Astrocyte (in vitro differentiated cells and primary cell): Measurements from ENCODE around the gene IZUMO3. TPM values are rescaled to one million over a fixed set of nuclear protein-coding genes. Genes with fewer than 3 reads are reported as not detected.

Source experiments
- DNase-seq: peaks from one replicate; pipeline ENCODE4 v3.0.0-alpha.2; 2010; ENCODE audit warnings: low read depth
- FAIRE-seq: peaks from 2 replicates; lab custom pipeline; 2011; peaks lifted over from hg19 to GRCh38; lab: Jason Lieb, UNC
- H2AFZ ChIP-seq: 2 replicates; pipeline ENCODE4 v1.6.0; 2012; ENCODE audit warnings: low read depth, low read length, inconsistent platforms
- H3K27ac ChIP-seq: 2 replicates; pipeline ENCODE4 v1.5.1; 2011; ENCODE audit warnings: low read depth, low read length, inconsistent platforms
- H3K27me3 ChIP-seq: 2 replicates; pipeline ENCODE4 v1.6.0; 2011; ENCODE audit warnings: low read length, inconsistent platforms; ENCODE audit not compliant: insufficient read depth
- H3K36me3 ChIP-seq: 2 replicates; pipeline ENCODE4 v1.5.1; 2011; ENCODE audit warnings: low read length, inconsistent platforms; ENCODE audit not compliant: insufficient read depth
- H3K4me1 ChIP-seq: 2 replicates; pipeline ENCODE4 v1.5.1; 2011; ENCODE audit warnings: low read length, inconsistent platforms; ENCODE audit not compliant: insufficient read depth
- H3K4me2 ChIP-seq: 2 replicates; pipeline ENCODE4 v1.6.0; 2012; ENCODE audit warnings: low read length, inconsistent platforms
- H3K4me3 ChIP-seq: 2 replicates; pipeline ENCODE4 v1.5.1; 2011; ENCODE audit warnings: low read depth, mild to moderate bottlenecking, low read length, inconsistent platforms; ENCODE audit not compliant: insufficient read depth
- H3K79me2 ChIP-seq: 2 replicates; pipeline ENCODE4 v1.6.0; 2012; ENCODE audit warnings: mild to moderate bottlenecking, low read length, inconsistent platforms; ENCODE audit not compliant: insufficient read depth
- H3K9ac ChIP-seq: 2 replicates; pipeline ENCODE4 v1.6.0; 2012; ENCODE audit warnings: mild to moderate bottlenecking, low read length, inconsistent platforms
- H3K9me3 ChIP-seq: 2 replicates; pipeline ENCODE4 v1.5.1; 2012; ENCODE audit warnings: low read depth, mild to moderate bottlenecking, low read length, inconsistent platforms; ENCODE audit not compliant: insufficient read depth
- H4K20me1 ChIP-seq: 2 replicates; pipeline ENCODE4 v1.6.0; 2012; ENCODE audit warnings: low read length, inconsistent platforms; ENCODE audit not compliant: insufficient read depth
- H3K27ac Mint-ChIP-seq: one replicate; pipeline ENCODE4 v1.8.0; 2021; ENCODE audit warnings: mild to moderate bottlenecking, mixed read lengths; ENCODE audit not compliant: unreplicated experiment
- H3K27me3 Mint-ChIP-seq: one replicate; pipeline ENCODE4 v1.8.0; 2021; ENCODE audit warnings: low read depth, mixed read lengths; ENCODE audit not compliant: unreplicated experiment
- H3K36me3 Mint-ChIP-seq: one replicate; pipeline ENCODE4 v1.8.0; 2021; ENCODE audit warnings: low read depth, mixed read lengths; ENCODE audit not compliant: unreplicated experiment
- H3K4me1 Mint-ChIP-seq: one replicate; pipeline ENCODE4 v1.8.0; 2021; ENCODE audit warnings: low read depth, mixed read lengths; ENCODE audit not compliant: unreplicated experiment
- H3K4me3 Mint-ChIP-seq: one replicate; pipeline ENCODE4 v1.8.0; 2021; ENCODE audit warnings: mild to moderate bottlenecking, moderate library complexity, mixed read lengths; ENCODE audit not compliant: unreplicated experiment
- H3K9me3 Mint-ChIP-seq: one replicate; pipeline ENCODE4 v1.8.0; 2021; ENCODE audit warnings: mild to moderate bottlenecking, mixed read lengths; ENCODE audit not compliant: unreplicated experiment
- EZH2 ChIP-seq: IDR thresholded peaks from 2 replicates; pipeline ENCODE4 v1.6.1; 2012; ENCODE audit warnings: mild to moderate bottlenecking, low read length, inconsistent platforms; ENCODE audit not compliant: insufficient read depth
- total RNA-seq: library from RNA; stranded (reverse); gene quantifications from 2 replicates; pipeline ENCODE4 v1.2.1, GENCODE V29; 2021
- TF ChIP-seq, protein P1 (sequence below): IDR thresholded peaks from 2 replicates; pipeline ENCODE4 v1.5.1; 2011; ENCODE audit warnings: low read depth, mild to moderate bottlenecking, inconsistent platforms, low read length, moderate library complexity; ENCODE audit not compliant: insufficient read depth

Gene IZUMO3
- total RNA-seq, 1 donor from 2014 or later, result not detected

DNA sequence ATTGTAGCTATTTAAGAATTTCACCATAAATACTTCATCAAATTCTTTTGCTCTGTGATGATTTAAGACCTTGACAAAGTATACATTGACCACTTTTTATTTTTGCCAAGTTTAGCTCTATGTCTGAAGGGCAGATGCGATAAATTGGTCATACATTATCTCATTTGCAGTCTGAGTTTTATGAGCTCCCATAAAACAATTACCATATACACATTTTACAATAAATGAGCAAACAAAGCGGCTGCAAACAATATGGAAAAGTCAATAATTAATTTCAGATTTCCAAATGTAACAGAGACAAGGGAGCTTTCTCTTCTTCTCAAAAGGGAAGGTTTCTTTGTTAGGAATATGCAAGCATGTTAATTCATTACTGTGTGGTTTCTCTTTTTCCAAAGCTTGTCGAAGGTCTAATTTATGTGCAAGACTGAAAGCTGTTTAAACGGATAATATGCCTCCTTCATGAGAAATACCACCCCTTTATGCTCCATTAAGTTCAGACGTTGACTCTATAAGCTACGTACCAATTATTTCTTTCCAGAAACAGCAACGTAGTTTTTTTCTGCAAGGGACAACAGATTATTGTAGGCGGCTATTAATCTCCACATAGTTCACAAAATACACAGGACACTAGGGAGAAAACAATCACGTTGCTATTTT lies 7.0 kb upstream of the IZUMO3 start:
- TF ChIP-seq EZH2, result no peak
- TF ChIP-seq, protein P1, sequence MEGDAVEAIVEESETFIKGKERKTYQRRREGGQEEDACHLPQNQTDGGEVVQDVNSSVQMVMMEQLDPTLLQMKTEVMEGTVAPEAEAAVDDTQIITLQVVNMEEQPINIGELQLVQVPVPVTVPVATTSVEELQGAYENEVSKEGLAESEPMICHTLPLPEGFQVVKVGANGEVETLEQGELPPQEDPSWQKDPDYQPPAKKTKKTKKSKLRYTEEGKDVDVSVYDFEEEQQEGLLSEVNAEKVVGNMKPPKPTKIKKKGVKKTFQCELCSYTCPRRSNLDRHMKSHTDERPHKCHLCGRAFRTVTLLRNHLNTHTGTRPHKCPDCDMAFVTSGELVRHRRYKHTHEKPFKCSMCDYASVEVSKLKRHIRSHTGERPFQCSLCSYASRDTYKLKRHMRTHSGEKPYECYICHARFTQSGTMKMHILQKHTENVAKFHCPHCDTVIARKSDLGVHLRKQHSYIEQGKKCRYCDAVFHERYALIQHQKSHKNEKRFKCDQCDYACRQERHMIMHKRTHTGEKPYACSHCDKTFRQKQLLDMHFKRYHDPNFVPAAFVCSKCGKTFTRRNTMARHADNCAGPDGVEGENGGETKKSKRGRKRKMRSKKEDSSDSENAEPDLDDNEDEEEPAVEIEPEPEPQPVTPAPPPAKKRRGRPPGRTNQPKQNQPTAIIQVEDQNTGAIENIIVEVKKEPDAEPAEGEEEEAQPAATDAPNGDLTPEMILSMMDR, result no peak
- Mint-ChIP-seq H3K4me3 (no peak overlapping the region), H3K27ac (no peak overlapping the region), H3K27me3 (no peaks in the 10 kb centered on the region), H3K36me3 (no peaks in the 10 kb centered on the region), H3K4me1 (no peaks in the 10 kb centered on the region), H3K9me3 (no peaks in the 10 kb centered on the region)
- FAIRE-seq (no peak), DNase-seq (no peak)
- Histone ChIP-seq H3K4me1 (no peaks in the 10 kb centered on the region), H3K4me3 (no peak overlapping the region), H3K27ac (no peak overlapping the region), H2AFZ (no peak overlapping the region), H3K36me3 (no peaks in the 10 kb centered on the region), H3K9ac (no peak overlapping the region), H3K4me2 (no peak overlapping the region), H3K27me3 (no peaks in the 10 kb centered on the region), H4K20me1 (no peaks in the 10 kb centered on the region), H3K9me3 (no peaks in the 10 kb centered on the region), H3K79me2 (no peaks in the 10 kb centered on the region)

- FAIRE-seq (no peak), DNase-seq (no peak)
- no peaks in the 10 kb centered on the region for H4K20me1 ChIP-seq
- no peaks in the 10 kb centered on the region for H3K36me3 Mint-ChIP-seq
- no peaks in the 10 kb centered on the region for H3K4me1 ChIP-seq
- no peak overlapping the region for H3K27ac ChIP-seq
- no peaks in the 10 kb centered on the region for H3K27me3 Mint-ChIP-seq
- H2AFZ ChIP-seq, result no peak overlapping the region
- no peak overlapping the region for H3K9ac ChIP-seq
- H3K36me3 ChIP-seq, result no peaks in the 10 kb centered on the region
- no peaks in the 10 kb centered on the region for H3K9me3 ChIP-seq
- H3K4me3 ChIP-seq, result no peak overlapping the region
- H3K9me3 Mint-ChIP-seq, result no peaks in the 10 kb centered on the region
- H3K79me2 ChIP-seq, result no peaks in the 10 kb centered on the region
- H3K4me1 Mint-ChIP-seq, result peaks cover 4% of the 10 kb centered on the region
- no peak overlapping the region for H3K4me2 ChIP-seq
- no peaks in the 10 kb centered on the region for H3K27me3 ChIP-seq
- TF ChIP-seq, protein P1, result no peak
- no peak for TF ChIP-seq EZH2
- no peak overlapping the region for H3K27ac Mint-ChIP-seq
- no peak overlapping the region for H3K4me3 Mint-ChIP-seq
Observed at GRCh38 chr9:24545285-24545684, 412 bp downstream of the IZUMO3 start.

DNA sequence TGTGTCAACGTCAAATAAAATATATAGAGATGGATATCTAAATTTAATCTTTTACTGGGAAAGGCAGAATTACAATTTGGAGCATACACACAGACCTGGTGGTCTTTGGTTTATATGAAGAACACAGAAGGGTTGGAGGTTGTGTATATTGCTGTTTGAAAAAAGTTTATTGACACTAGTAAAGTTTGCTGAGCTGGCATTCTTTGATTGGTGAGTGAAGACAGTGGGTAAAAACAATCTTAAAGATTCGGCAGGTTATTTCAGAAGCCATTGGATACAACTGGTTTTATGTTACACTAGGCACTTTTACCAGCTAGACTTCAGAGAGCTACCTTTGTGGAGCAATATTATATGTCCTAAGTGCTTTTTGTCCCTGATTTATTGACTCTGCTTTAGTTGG lies 27.2 kb downstream of the IZUMO3 start:
- DNase-seq, result no peak
- Histone ChIP-seq H3K9ac (no peak overlapping the region), H3K4me2 (no peak overlapping the region), H3K4me1 (no peaks in the 10 kb centered on the region), H4K20me1 (no peaks in the 10 kb centered on the region), H3K36me3 (no peaks in the 10 kb centered on the region), H3K27ac (no peak overlapping the region), H3K79me2 (no peaks in the 10 kb centered on the region), H3K27me3 (no peaks in the 10 kb centered on the region), H2AFZ (no peak overlapping the region), H3K4me3 (no peak overlapping the region), H3K9me3 (no peaks in the 10 kb centered on the region)
- Mint-ChIP-seq H3K4me3 (no peak overlapping the region), H3K27ac (no peak overlapping the region), H3K9me3 (no peaks in the 10 kb centered on the region), H3K4me1 (no peaks in the 10 kb centered on the region), H3K36me3 (no peaks in the 10 kb centered on the region), H3K27me3 (no peaks in the 10 kb centered on the region)
- no peak for FAIRE-seq
- TF ChIP-seq, protein P1, result no peak
- no peak for TF ChIP-seq EZH2
